GM19372 (cell line): ENCODE results near the gene ATP13A4.
"Not testable (repeated sequence)": the region's sequence is repeated elsewhere in the genome, so short reads cannot be mapped to it uniquely, and the experiment has no call there.

ENCODE experiments used
- ATAC-seq: cut with Tn5 transposase; IDR thresholded peaks from one replicate; pipeline ENCODE4 v1.9.1; 2021; ENCODE audit warnings: mild to moderate bottlenecking, low read depth, moderate library complexity; ENCODE audit not compliant: unreplicated experiment

ATP13A4 gene

DNA sequence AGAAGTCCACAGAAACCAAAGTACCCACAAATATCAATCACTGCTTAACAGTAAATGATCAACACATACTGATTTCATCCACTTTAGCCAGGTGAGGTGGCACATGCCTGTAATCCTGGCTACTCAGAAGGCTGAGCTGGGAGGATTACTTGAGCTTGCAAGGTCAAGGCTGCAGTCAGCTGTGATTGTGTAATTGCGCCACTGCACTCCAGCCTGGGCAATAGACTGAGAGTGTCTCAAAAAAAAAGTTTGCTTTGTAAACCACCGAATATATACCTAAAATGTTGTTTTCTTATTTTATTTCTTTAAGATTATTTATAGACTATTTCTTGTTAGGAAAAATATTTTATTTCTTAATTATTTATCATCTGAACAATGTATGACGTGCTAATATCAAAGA, 8.7 kb upstream of the ATP13A4 start:
- no peak for ATAC-seq

DNA sequence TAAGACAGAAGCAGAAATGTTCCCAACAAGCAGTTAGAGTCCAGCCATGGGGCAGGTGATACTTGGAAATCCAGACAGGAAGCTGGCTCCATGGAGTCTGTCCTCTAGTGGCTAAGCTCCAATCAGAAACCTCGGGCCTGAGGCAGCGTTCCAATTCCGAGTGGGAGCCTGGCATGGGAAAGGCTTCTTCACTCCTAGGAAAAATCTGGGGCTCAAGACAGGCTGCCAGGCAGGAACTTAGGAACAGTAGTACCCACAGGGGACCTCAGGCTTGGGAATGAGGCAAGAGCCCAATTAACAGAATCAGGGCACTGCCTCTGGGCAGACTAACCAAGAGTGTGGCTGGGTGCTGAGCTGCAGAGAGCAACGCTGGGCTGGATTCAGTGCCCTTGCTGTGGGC, 6.2 kb upstream of the ATP13A4 start:
- ATAC-seq: no peak

DNA sequence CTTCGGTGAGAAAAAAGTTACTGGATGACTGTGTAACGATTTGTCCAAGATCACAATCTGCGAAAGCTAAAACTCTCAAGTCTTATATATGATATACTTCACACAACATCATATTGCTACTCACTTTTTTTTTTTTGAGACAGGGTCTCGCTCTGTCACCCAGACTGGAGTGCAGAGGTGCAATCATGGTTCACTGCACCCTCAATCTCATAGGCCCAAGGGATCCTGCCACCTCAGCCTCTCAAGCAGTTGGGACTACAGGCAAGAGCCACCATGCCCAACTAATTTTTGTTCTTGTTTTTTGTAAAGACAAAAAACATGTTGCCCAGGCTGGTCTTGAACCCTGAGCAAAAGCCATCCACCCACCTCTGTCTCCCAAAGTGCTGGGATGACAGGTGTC, 5.4 kb upstream of the ATP13A4 start:
- ATAC-seq: no peak

DNA sequence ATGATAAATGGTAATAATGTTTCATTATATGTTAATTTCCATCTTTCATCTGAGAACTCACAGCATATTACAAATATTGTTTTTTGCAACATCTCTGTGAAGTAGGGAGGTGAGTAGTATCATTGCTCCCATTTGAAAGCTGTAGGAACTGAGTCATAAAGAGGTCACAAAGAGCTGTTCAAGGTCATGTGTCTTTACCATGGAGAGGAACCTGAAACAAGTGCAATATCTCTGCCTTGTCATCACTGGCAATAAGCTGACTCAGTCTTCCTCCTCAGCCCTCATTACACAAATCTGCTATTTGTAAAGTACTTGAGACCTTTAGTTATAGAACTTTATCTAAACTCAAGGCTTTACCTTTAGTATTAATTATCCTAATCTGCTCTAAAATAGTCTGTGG, 4.4 kb upstream of the ATP13A4 start:
- no peak for ATAC-seq

DNA sequence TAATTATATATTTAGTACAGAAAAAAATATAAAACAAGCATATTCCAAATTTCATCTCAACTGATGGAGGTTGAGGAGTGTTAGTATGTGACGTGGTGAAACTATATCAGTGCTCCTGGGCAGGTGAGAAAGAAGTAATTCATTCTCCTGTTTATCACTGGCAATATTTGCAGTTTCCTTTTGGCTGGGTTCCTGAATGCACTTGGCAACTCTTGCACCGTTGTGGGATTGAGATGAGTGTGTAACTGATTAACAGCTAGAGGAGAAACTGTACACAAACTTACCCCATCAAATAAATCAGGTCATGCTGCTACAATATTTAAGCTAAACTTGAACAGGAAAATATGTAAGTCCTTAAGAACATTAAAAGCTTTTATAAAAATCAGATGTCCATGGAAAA, 2.1 kb upstream of the ATP13A4 start:
- no peak for ATAC-seq

DNA sequence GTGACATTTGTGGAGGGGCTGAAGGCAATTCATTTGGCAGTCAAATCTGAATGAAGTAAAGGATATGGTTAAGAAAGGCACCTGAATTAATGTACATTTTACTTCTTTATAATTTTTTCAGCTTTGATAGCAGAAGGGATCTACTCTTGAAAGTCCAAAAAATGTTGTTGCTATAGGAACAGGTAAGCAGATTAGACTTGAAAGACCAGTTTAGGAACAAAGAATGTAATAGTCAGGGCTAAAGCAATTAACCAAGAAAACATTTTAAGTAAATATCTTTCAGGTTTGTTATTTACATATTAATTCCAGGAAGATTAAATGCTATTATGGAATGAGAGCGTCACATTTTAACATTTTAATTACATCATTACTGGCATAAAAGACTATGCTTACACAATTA, 1.1 kb downstream of the ATP13A4 start:
- ATAC-seq: no peak

DNA sequence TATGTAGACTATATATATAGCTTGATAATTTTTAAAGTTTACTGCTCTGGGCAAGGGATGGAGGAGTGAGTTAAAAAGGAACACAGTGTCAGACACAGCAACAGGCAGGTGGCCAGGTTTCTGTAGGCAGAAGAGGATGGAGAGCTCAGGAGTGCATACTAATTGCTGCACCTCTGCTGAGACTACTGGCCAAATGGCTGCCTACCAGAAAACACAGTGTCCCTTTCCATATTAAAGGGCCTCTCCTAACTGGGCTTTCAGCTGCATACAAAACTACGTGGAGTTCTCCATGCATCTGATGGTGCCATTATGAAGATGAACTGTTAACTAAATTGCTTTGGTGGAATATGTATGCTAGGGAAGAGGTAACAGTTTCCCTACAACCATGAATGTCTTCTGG, 1.8 kb downstream of the ATP13A4 start:
- no peak for ATAC-seq

DNA sequence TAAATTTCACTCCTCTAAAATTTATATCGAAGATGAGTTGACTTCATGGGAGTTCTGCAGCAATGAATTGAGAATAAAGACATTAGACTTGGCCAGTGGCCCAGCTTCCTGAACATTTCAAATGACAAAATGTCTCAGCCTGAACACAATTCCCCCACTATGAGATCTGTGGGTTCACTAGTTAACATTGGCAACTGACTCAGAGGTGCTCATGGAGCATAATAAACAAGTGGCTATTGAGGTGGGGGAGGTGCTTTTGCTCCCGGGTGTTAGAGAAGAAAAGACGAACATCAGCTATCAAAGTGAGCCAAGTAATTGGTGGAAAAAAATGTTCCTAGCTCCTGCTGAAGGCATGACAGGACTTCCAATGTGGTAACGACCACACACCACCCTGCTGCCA, 6.3 kb downstream of the ATP13A4 start:
- no peak for ATAC-seq

DNA sequence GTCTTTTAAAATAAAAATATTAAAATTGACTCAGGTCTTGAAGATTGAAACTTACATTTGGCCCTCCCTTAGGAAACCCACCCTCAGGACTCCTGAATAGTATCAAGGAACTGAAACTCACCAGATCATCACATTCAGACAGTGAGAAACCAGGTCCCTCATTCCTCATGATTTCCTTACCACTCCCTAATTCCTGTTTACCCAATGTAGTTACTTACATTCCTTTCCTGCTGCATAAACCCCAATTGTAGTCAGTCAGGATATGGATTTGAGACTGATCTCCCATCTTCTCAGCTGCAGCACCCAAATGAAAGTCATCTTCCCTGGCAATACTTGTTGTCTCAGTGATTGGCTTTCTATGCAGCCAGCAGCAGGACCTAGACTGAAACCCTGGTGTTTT, 8.6 kb downstream of the ATP13A4 start:
- no peak for ATAC-seq

DNA sequence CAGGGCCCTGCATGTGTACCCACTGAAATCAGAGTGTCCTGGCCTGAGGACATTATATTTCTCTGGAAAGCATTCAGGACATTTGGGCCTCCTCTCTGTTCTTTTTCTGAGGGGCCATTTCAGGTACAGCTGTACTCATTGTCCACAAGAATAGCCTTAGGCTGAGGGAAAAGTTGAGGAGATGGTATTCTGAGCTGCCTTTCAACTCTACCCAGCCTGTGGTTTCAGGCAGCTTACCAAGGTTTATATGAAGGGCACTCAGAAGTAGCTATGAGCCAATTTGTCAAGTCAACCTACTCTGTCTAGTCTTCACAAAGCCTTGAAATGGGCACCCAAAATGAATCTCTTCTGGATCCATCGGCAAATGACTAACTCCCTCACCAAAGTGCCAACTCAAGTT, 9.4 kb downstream of the ATP13A4 start:
- ATAC-seq: no peak

DNA sequence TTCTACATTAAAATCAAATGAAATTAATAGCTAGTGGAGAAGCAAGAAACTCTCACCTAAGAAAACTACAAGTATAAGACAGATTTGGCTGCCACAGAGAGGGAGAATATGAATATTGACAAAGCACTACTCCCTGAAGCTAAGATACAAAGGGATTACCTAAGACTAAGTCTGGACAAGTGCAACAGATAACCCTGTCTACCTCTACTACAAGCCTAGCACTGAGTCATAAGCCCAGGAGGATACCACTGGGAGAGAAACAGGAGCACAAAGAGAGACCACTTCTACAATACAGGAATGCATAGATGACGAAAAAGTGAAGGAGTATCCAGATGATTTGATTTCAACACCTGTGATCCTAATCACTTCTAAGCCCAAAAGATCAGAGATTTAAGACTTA, 10.4 kb downstream of the ATP13A4 start:
- no peak for ATAC-seq

DNA sequence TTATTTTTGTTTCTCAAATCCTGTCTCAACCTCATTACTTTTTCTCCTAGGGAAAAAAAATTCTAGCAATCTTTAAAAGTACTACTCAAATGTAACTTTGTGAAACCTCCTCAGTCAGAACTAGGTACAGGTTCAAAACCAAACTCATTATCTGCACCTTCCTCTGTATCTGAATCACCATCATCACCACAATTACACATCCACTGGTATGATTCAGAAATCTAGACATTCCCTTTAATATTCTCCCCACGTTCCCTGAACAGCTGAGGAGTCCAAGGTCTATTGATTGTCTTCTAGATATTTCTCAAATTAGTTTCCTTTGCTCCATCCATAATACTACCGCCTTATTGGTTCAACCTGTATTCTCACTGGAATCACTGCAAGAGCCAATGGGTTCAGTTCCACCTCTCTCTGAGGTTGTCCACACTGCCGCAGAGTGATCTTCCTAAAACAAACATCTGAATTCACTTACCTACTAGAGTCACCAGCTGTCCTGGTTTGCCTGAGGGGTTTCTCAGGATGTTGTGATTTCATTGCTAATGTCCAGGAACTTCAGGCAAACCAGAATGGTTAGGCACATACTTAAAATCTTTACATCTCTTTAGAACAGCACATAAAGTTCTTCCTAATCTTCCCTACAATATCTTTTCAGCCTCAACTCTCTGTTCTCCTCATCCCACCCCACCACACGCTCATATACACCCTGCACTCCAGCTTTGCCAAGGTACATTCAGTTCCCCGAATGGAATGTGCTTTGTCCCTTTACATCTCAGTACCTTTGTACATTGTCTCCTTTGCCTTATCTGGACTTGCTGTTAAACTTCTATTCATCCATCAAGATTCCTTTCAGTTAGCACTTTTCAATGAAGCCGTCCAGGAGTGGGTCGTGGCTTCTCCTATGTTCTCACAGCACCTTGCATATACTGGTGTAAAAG, 24.2 kb downstream of the ATP13A4 start:
- ATAC-seq: no peak

DNA sequence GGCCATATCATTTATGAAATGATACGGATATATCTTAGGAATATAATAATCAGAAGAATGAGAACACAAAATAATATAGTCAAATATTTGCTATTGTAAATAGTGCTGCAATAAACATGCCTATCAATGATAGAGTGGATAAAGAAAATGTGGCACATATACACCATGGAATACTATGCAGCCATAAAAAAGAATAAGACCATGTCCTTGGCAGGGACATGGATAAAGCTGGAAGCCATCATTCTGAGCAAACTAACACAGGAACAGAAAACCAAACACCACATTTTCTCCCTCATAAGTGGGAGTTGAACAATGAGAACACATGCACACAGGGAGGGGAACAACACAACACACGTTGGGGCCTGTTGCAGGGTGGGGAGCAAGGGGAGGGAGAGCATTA, 28.6 kb downstream of the ATP13A4 start:
- ATAC-seq: not testable (repeated sequence)

DNA sequence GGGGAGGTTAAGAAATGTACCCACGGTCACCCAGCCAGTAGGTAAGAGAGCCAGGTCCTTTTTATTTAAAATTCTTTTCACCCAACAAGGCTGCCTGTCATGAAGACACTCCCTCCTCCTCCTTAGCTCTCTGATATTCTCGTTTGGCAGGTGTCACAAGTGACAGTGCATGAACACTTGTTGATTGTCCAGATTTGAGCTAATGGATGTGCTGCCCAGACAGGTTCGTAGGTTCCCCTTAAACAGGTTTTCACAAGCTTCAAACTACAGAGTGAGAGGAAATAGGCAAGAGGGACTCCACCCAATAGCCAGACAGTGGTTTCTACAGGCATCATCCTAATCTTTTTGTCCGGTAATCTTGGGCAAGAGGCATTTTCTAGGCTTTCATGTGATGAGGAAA, 32.2 kb downstream of the ATP13A4 start:
- ATAC-seq: no peak

DNA sequence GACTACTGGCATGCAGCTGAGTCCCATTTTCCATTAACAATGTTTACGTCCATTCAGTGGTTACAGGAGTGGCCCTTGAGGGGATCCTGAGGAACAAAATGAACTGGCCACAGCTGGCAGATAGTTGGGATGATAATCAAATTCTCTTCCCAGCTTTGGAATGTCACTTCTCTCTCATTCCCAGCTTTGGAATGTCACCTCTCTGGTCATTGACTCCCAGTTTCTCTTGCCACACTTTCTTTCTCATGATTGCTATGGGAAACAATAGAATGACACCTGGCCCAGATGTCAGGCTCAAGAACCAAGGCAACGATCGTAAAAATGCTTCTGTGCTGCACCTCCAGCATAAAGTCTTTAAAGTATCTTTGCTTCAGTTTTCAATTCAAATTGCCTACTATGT, 34.0 kb downstream of the ATP13A4 start:
- no peak for ATAC-seq

DNA sequence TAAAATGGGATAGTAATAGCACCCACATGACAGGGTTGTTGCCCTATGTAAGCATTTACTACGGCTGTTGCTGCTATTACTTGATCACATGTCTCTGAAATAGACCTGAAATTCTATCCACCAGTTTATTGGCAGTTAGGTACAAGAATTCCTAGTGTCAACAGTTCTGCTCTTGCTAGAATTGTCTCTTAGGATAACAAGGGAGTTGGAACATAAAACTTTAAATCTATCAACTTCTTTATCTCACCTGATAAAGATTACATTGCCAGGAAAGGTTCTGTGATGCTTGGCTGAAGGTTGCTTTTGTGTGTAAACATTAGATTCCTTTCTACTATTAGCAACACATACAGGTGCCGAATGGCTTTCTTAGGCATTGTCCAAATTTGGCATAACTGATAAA, 38.7 kb downstream of the ATP13A4 start:
- ATAC-seq: no peak

DNA sequence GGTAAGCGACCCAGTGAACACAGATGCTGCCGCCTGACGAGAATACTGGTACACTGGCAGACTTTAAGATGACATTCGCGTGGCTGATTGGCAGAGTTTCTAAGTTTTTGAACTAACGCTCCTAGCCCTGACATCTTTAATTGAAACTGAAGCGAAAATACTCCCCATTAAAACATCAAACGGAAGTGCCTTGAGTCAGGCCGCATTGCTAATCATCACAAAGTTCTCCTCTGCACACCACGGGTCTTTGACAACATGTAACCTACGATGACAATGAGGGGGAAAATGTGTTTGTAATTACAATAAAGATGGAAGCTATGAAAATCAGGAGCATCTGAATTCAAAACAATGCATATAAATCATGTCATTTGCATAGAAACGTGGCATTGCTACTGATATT, 44.5 kb downstream of the ATP13A4 start:
- ATAC-seq: no peak

DNA sequence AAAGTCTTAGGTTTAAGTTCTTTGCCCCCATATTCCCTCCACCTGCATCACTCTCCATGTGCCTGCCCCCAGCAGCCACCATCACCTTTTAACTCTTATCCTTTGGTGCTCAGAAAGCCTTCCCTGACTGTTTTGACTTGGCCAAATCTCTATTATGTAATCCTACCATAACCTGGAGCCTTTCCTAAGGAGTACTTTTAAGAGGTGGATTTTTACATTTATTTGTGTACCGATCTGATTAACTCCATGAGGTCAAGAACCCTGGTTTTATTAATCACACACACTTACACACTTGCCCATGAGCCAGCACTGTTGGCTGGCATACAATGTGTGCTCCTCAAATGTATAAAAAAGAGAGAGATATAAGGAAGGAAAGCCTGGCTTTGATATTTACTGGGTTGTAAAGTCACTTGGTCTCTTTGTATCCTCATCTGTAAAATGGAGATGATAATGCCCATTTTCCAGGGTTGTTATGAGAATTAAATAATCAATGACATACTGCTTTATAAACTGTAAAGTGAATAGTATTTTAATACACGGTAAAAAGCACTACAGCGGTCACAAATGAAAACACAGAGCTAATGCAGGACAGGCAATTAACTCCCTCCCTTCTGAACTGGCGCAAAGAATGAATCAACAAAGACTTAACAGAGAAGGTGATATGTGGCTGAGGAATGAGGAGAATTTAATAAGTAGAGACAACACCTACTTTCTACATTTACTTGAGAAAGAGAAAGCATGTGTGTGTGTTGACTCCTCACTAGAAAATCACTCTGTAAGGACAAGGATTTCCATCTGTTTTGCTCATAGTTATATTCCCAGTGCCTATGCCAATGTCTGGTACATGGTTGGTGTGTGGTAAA, 45.4 kb downstream of the ATP13A4 start:
- ATAC-seq: no peak

DNA sequence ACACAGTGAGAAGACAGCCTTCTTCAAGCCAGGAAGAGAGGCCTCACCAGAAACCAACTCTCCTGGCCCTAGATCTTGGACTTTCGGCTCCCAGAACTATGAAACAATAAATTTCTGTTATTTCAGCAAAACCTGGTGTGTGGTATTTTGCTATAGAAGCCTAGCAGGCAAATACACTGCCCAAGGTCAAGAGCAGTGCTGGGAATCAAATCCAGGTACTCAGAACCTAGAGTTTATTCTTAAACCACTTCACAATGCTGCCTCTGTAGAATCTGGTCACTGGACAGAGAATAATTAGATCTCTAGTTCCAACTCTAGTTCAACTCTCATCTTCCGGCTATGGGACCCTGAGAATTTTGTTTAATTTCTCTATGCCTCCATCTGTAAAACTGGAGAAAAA, 46.6 kb downstream of the ATP13A4 start:
- no peak for ATAC-seq

DNA sequence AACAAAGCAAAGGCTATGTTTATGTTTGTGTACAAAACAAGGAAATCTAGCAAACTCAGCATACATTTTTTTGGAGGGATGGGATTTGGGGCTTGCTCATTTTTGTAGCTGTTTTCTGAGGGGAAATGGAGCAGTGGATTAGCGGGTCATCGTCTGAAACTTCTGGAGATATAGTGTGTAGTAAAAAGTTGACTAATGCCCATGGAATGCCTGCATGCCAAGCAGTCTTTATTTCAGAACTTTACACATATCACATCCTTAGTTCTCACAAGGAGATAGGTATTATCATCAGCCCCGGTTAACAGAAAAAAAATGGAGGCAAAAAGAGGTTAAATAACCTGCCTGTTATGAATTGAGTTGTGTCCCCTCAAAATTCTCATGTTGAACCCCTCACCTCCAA, 47.1 kb downstream of the ATP13A4 start:
- ATAC-seq: no peak

DNA sequence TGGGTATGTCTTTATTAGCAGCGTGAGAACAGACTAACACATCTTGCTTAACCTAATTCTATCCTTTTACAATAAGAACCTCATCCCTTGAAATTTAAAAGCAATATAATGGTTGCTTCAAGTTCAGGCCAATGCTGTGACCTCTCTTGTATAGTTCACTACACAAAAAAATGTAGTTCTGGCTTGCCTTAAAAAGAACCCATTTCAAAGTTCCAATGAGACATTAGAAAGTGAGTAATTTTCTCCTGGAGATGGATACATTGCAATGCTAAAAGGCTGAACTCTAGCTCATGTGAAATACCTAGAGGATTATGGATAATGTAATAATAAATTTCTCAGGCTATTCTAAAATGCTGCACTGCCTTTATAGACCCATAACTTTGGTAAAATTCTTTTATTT, 47.8 kb downstream of the ATP13A4 start:
- ATAC-seq: no peak

DNA sequence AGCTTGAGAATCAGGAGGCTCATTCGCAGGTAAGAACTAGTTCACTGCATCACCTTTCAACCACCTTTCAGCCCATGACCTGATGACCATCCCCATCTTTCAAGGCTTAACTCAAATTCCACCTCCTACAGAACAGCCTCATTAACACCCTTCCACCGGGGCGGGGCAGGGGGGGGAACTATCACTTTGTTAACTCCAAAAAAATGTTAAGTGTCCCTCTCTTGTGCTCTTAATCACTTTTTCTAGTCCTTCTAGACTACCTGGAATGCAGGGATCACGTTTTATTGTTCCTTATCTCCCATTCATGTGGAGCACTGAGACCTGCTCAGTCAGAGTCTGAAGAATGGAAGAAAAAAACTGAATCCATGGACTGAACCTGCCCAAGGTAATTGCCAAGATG, 51.8 kb downstream of the ATP13A4 start:
- no peak for ATAC-seq
